ENCODE data around the gene RBFOX2. TPM values are rescaled to one million over a fixed set of nuclear protein-coding genes. Genes with fewer than 3 reads are reported as not detected.

The RBFOX2 gene
- total RNA-seq, 2 experiments from 2014 or later: 3.7 to 4.7 TPM

- Mint-ChIP-seq H3K4me1 (no peaks in the 10 kb centered on the region), H3K4me3 (no peak overlapping the region), H3K36me3 (no peaks in the 10 kb centered on the region), H3K27ac (no peak overlapping the region), H3K27me3 (no peaks in the 10 kb centered on the region), H3K9me3 (no peaks in the 10 kb centered on the region)
- no peak for DNase-seq
These were observed 291.9 kb downstream of the RBFOX2 start for GRCh38 chr22:35736701-35737100.

- H3K27ac Mint-ChIP-seq: no peak overlapping the region
- H3K4me3 Mint-ChIP-seq: no peak overlapping the region
- no peaks in the 10 kb centered on the region for H3K27me3 Mint-ChIP-seq
- no peaks in the 10 kb centered on the region for H3K4me1 Mint-ChIP-seq
- no peaks in the 10 kb centered on the region for H3K9me3 Mint-ChIP-seq
- DNase-seq: no peak
- H3K36me3 Mint-ChIP-seq: no peaks in the 10 kb centered on the region
These were observed 292.5 kb downstream of the RBFOX2 start for GRCh38 chr22:35736166-35736565.

DNA sequence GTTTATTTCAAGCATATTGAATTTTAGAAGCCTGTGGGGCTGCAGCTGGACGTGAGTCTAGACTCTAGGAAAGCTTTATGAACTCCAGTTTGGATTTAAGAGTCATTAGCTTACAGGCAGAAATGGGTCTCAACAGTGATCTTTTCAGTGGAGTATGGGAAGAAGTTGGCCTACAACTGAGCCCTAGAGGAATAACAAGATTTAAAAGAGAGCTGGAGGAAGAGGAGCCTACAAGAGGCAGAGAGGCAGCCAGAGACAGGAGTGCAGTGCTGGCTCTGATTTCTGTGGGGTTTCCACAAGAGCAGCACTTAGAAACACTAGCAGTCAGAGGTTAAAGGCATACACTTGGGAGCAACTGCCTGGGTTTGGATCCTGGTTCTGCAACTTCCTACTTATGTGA, 293.1 kb downstream of the RBFOX2 start:
- Mint-ChIP-seq H3K4me3 (no peak overlapping the region), H3K36me3 (no peaks in the 10 kb centered on the region), H3K4me1 (no peaks in the 10 kb centered on the region), H3K27me3 (no peaks in the 10 kb centered on the region), H3K9me3 (no peaks in the 10 kb centered on the region), H3K27ac (no peak overlapping the region)
- no peak for DNase-seq

- DNase-seq: no peak
- Mint-ChIP-seq H3K27ac (no peak overlapping the region), H3K4me3 (no peak overlapping the region), H3K9me3 (no peaks in the 10 kb centered on the region), H3K36me3 (no peaks in the 10 kb centered on the region), H3K27me3 (no peaks in the 10 kb centered on the region), H3K4me1 (no peaks in the 10 kb centered on the region)
These were observed 294.2 kb downstream of the RBFOX2 start for GRCh38 chr22:35734517-35734827.

- Mint-ChIP-seq H3K27ac (no peak overlapping the region), H3K27me3 (no peaks in the 10 kb centered on the region), H3K9me3 (no peaks in the 10 kb centered on the region)
These were observed 294.7 kb downstream of the RBFOX2 start for GRCh38 chr22:35733791-35734516.

DNA sequence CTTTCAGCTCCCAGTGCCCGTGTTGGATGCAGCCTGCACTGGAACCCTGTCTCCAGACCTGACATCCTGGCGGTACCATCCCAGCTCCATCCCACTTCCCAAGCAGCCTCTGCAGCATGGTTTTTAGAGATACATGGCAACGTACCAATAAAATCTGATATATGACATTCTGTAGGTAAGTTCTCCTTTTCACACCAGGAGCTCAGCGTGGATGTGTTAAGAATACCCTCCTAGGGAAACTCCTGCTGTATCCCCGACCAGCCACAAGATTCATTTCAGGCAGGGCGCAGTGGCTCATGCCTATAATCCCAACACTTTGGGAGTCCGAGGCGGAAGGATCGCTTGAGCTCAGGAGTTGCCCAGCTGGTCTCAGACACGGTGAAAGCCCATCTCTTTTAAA, 295.6 kb downstream of the RBFOX2 start:
- H3K9me3 Mint-ChIP-seq: no peaks in the 10 kb centered on the region
- H3K4me3 Mint-ChIP-seq: no peak overlapping the region
- no peak overlapping the region for H3K27ac Mint-ChIP-seq
- H3K4me1 Mint-ChIP-seq: no peaks in the 10 kb centered on the region
- no peaks in the 10 kb centered on the region for H3K27me3 Mint-ChIP-seq
- DNase-seq: no peak
- no peaks in the 10 kb centered on the region for H3K36me3 Mint-ChIP-seq

More at GRCh38 chr22:35733791-35734516, 294.7 kb downstream of the RBFOX2 start:
- Mint-ChIP-seq H3K4me3 (no peak overlapping the region), H3K36me3 (no peaks in the 10 kb centered on the region), H3K4me1 (no peaks in the 10 kb centered on the region)
- DNase-seq: no peak

DNA sequence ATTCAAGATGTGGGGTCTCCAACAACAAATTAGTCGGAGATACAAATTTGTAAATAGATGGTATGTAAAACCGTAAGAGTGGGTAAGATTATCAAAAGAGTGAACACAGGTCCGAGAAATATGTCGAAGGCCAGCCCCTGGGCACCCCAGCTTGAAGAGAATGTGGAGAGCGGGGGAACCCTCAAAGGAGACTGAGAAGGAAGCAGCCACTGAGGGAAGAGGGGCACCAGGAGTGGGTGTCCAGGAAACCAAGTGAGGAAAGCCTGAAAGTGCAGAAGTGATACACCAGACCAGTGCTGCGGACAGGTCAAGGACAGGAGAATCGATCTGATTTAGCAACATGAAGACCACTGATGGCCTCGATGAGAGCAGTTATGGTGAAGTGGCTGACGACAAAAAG, 296.5 kb downstream of the RBFOX2 start:
- Mint-ChIP-seq H3K4me3 (no peak overlapping the region), H3K27ac (no peak overlapping the region), H3K27me3 (no peaks in the 10 kb centered on the region), H3K36me3 (no peaks in the 10 kb centered on the region), H3K9me3 (no peaks in the 10 kb centered on the region), H3K4me1 (no peaks in the 10 kb centered on the region)
- DNase-seq: no peak

GRCh38 chr22:35731321-35731720, 297.3 kb downstream of the RBFOX2 start:
- no peak overlapping the region for H3K27ac Mint-ChIP-seq
- H3K4me1 Mint-ChIP-seq: no peaks in the 10 kb centered on the region
- no peak for DNase-seq
- no peaks in the 10 kb centered on the region for H3K27me3 Mint-ChIP-seq
- no peaks in the 10 kb centered on the region for H3K9me3 Mint-ChIP-seq
- H3K36me3 Mint-ChIP-seq: no peaks in the 10 kb centered on the region
- H3K4me3 Mint-ChIP-seq: no peak overlapping the region

DNA sequence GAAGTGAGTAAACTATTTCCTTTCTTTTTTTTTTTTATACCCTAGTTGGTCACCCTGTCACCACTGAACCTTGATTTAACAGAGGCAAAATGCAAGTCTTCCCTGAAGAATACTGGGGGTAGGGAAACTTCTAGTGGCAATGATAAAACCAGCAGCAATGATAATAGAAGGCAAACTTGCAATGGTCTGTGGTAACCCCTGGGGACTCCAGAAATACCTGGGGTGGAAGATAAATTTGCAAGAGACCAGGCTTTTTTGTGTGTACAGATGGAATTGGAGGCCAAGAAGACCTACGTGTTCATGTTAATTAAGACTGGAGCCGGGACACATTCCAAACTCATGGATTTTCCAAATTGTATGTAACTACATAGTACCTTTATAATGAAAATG, 299.3 kb downstream of the RBFOX2 start:
- Mint-ChIP-seq H3K4me3 (no peak overlapping the region), H3K4me1 (no peaks in the 10 kb centered on the region)

DNA sequence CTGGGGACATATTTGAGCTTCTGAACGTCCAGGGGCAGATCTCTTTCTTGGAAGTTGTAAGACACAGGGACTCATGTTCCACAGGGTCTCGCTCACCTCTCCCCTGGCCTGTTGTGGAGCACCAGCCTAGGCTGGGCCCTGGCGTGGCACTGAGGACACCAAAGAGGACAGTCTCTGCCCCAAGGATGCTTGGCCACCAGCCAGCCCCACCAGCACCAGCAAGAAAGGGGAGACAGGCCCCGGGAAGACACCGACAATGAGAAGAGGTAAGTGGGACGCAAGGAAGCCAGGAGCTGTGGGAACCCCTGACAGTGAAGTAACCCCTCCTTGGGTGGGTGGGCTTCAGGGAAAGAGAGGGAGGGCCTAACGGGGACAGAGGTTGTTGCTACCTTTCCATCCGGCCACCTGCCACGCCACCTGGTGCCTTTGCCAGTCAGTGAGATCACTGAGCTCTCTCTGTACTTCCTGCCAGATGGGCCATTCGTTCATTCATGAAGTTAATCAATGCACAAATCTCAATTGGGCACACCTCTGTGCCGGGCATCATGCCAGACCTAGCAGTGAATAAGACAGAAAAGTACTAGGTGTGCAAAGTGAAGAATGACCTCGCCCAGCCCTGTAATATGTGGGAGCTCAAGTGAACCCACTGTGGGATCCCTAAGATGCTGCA, 299.9 kb downstream of the RBFOX2 start:
- H3K27ac Mint-ChIP-seq: no peak overlapping the region
- H3K4me3 Mint-ChIP-seq: no peak overlapping the region
- H3K9me3 Mint-ChIP-seq: no peaks in the 10 kb centered on the region
- H3K36me3 Mint-ChIP-seq: no peaks in the 10 kb centered on the region
- no peaks in the 10 kb centered on the region for H3K27me3 Mint-ChIP-seq
- H3K4me1 Mint-ChIP-seq: no peaks in the 10 kb centered on the region
- no peak for DNase-seq

More for the DNA sequence above, 299.3 kb downstream of the RBFOX2 start:
- DNase-seq: no peak
- Mint-ChIP-seq H3K9me3 (no peaks in the 10 kb centered on the region), H3K27ac (no peak overlapping the region), H3K36me3 (no peaks in the 10 kb centered on the region), H3K27me3 (no peaks in the 10 kb centered on the region)

GRCh38 chr22:35727436-35727835, 301.2 kb downstream of the RBFOX2 start:
- H3K4me3 Mint-ChIP-seq: no peak overlapping the region
- H3K9me3 Mint-ChIP-seq: no peaks in the 10 kb centered on the region
- no peak overlapping the region for H3K27ac Mint-ChIP-seq
- no peaks in the 10 kb centered on the region for H3K4me1 Mint-ChIP-seq
- no peak for DNase-seq
- H3K27me3 Mint-ChIP-seq: no peaks in the 10 kb centered on the region
- H3K36me3 Mint-ChIP-seq: no peaks in the 10 kb centered on the region

DNA sequence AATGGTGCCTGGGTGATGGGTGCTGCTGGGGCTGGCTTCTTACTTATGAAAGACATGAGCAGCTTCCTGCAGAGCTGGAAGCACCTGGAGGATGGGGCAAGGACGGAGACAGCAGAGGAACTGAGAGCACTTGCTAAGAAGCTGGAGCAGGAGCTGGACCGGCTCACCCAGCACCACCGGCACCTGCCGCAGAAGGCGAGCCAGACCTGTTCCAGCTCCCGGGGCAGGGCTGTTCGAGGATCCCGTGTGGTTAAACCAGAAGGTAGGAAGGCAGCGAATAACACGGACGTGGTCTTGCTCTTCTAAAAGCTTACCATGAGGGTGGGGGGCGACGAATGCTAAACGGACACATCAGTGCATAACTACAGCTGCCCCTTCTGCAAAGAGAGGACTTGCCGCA, 301.7 kb downstream of the RBFOX2 start:
- H3K4me3 Mint-ChIP-seq: no peak overlapping the region
- H3K9me3 Mint-ChIP-seq: no peaks in the 10 kb centered on the region
- no peak overlapping the region for H3K27ac Mint-ChIP-seq
- H3K4me1 Mint-ChIP-seq: no peaks in the 10 kb centered on the region
- H3K27me3 Mint-ChIP-seq: no peaks in the 10 kb centered on the region
- DNase-seq: no peak
- H3K36me3 Mint-ChIP-seq: no peaks in the 10 kb centered on the region

GRCh38 chr22:35726398-35726797, 302.2 kb downstream of the RBFOX2 start:
- Mint-ChIP-seq H3K4me3 (no peak overlapping the region), H3K27ac (no peak overlapping the region), H3K27me3 (no peaks in the 10 kb centered on the region), H3K36me3 (no peaks in the 10 kb centered on the region), H3K4me1 (no peaks in the 10 kb centered on the region), H3K9me3 (no peaks in the 10 kb centered on the region)
- DNase-seq: no peak

GRCh38 chr22:35725521-35725920, 303.1 kb downstream of the RBFOX2 start:
- H3K27ac Mint-ChIP-seq: no peak overlapping the region
- H3K27me3 Mint-ChIP-seq: no peaks in the 10 kb centered on the region
- H3K4me1 Mint-ChIP-seq: no peaks in the 10 kb centered on the region
- H3K4me3 Mint-ChIP-seq: no peak overlapping the region
- no peaks in the 10 kb centered on the region for H3K9me3 Mint-ChIP-seq
- DNase-seq: no peak
- no peaks in the 10 kb centered on the region for H3K36me3 Mint-ChIP-seq

DNA sequence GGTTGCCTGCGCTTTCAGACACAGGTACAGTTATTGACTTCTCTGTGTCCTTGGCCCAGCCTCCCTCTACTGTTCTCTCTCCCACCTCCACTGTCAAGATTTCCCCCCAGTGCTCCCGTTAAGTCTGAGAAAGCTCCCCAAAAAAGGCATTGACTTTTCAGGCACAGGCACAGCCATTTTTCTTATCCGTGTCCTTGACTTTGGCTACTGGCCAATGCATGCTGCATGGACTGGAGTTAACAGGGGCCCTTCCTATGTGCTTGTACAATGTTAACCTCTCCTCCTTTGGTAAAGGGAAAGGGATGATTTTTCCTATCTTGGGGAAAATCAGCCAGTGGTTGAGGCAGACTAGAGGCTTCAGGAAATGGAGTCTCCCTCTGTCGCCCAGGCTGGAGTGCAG, 306.7 kb downstream of the RBFOX2 start:
- Mint-ChIP-seq H3K9me3 (no peaks in the 10 kb centered on the region), H3K27ac (no peak overlapping the region), H3K4me3 (no peak overlapping the region), H3K4me1 (no peaks in the 10 kb centered on the region), H3K36me3 (no peaks in the 10 kb centered on the region), H3K27me3 (no peaks in the 10 kb centered on the region)
- DNase-seq: no peak

DNA sequence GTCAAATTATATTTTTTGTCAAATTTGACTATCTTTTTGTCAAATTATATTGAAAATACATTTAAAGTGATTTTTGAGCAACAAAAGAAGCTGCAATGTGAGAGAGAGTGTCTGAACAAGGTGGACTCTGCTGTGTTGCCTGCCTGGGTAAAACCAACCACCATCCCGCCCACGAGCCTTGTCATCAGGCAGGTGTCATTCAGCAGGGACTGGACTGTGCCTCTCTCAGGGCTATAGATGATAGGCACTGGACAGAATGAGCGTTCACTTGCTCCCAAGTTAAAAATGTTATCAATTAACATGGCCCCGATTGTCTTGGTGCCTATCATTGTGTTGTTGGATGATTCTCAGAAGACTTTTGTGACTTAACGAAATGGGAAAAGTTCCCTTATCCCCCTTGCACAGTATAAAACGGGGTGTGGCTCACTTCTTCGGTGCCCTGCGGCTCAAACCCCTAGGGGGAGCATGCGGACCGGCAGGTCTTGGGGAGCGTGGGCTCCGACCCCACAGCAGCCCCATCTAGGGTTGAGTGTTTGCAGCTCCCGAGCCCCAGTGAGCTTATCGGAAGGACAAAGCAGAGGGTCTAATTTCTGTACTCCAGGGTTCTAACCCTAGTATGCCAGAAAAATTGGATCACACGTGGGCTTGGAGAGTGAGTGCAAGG, 309.3 kb downstream of the RBFOX2 start:
- no peak overlapping the region for H3K27ac Mint-ChIP-seq
- H3K9me3 Mint-ChIP-seq: no peaks in the 10 kb centered on the region
- H3K27me3 Mint-ChIP-seq: peaks cover 5% of the 10 kb centered on the region
- no peak for DNase-seq
- no peak overlapping the region for H3K4me3 Mint-ChIP-seq
- no peaks in the 10 kb centered on the region for H3K36me3 Mint-ChIP-seq
- no peaks in the 10 kb centered on the region for H3K4me1 Mint-ChIP-seq

Measured in activated naive CD8-positive, alpha-beta T cell treated with anti-CD3 and anti-CD28 coated beads for 36 hours (primary cell).